ENCODE results near the gene SPATA18. TPM values are rescaled to one million over a fixed set of nuclear protein-coding genes. Genes with fewer than 3 reads are reported as not detected.
A peak's percentile ranks its signal among the peaks of the same experiment; 100 is the strongest.
"Not testable (repeated sequence)": the region's sequence is repeated elsewhere in the genome, so short reads cannot be mapped to it uniquely, and the experiment has no call there.

Gene SPATA18
- total RNA-seq, 1 donor from 2014 or later = 5.4 TPM

DNA sequence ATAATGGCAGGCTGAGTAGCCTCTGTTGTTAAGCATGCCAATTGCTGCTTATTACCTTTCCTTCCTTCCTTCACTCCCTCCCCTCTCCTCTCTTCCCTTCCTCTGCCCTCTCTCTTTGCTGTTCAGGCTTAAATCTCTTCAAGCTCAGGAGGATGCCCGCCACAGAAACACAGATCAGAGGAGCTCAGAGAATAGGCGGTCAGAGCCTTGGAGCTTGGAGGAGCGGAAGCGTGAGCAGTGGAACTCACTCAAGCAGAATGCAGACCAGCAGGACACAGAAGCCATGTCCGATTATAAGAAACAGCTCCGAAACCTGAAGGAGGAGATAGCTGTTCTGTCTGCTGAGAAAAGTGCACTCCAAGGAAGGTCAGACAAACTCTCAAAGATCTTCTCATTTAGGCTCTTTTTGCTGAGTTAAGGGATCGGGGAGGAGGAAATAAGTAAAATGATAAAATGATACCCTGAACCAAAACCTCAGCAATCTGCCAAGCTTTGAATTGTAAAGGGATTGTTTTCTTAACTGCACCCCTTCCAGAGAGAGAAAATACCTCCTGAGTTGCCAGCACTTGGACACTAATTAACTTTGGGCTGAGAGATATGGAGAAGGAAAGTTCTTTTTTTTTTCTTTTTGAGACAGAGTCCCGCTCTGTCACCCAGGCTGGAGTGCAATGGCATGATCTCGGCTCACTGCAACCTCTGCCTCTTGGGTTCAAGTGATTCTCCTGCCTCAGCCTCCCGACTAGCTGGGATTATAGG, 20.9 kb downstream of the SPATA18 start:
- Mint-ChIP-seq H3K9me3 (peaks cover 3% of the 10 kb centered on the region), H3K36me3 (ENCODE audit: low read depth) (no peaks in the 10 kb centered on the region), H3K27me3 (ENCODE audit: low read depth) (peaks cover 33% of the 10 kb centered on the region), H3K27ac (ENCODE audit: unreplicated experiment) (no peak overlapping the region), H3K4me3 (no peak overlapping the region), H3K4me1 (no peaks in the 10 kb centered on the region)
- TF ChIP-seq, protein P1, sequence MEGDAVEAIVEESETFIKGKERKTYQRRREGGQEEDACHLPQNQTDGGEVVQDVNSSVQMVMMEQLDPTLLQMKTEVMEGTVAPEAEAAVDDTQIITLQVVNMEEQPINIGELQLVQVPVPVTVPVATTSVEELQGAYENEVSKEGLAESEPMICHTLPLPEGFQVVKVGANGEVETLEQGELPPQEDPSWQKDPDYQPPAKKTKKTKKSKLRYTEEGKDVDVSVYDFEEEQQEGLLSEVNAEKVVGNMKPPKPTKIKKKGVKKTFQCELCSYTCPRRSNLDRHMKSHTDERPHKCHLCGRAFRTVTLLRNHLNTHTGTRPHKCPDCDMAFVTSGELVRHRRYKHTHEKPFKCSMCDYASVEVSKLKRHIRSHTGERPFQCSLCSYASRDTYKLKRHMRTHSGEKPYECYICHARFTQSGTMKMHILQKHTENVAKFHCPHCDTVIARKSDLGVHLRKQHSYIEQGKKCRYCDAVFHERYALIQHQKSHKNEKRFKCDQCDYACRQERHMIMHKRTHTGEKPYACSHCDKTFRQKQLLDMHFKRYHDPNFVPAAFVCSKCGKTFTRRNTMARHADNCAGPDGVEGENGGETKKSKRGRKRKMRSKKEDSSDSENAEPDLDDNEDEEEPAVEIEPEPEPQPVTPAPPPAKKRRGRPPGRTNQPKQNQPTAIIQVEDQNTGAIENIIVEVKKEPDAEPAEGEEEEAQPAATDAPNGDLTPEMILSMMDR (conservative IDR thresholded peaks at IDR 0.05) = no peak
- DNase-seq (ENCODE audit: low read depth, low spot score) = no peak

DNA sequence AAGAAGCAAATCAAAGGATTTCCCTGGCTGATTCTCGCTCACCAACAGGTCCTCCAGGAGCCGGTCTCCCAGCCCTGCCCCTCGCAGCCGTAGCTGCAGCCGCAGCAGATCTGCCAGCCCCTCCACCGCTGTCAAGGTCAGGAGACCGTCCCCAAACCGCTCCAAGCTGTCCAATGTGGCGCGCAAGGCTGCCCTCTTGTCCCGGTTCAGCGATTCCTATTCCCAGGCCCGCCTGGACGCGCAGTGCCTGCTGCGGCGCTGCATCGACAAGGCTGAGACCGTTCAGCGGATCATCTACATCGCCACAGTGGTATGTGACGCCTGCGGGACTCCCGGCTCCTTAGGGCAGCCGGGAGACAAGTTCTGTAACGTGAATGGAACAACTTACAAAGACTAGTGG, 25.6 kb downstream of the SPATA18 start:
- H3K27ac Mint-ChIP-seq (ENCODE audit: unreplicated experiment) = no peak overlapping the region
- TF ChIP-seq, protein P1 (conservative IDR thresholded peaks at IDR 0.05) = no peak
- peak; percentile 41 for DNase-seq (ENCODE audit: low read depth, low spot score)
- H3K36me3 Mint-ChIP-seq (ENCODE audit: low read depth) = no peaks in the 10 kb centered on the region
- peak overlapping the region; percentile 66 for H3K4me3 Mint-ChIP-seq
- H3K27me3 Mint-ChIP-seq (ENCODE audit: low read depth) = peaks cover 39% of the 10 kb centered on the region
- peaks cover 12% of the 10 kb centered on the region for H3K4me1 Mint-ChIP-seq
- no peaks in the 10 kb centered on the region for H3K9me3 Mint-ChIP-seq

DNA sequence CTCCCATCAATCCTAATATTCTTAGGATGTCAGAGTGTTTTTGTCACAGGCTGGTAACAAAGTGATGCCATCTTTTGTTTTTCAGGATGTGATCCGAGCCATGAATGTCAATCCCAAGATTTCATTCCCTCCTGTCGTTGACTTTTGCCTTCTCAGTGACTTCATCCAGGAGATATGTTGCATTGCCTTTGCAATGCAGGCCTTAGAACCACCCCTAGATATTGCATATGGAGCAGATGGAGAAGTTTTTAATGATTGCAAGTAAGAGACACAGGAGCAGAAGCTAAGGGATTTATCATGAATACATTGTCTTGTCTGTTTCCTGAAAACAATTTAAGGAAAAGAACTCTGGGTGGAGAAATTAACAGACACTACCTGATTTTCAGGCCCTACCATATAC, 28.6 kb downstream of the SPATA18 start:
- H3K27me3 Mint-ChIP-seq (ENCODE audit: low read depth) = peaks cover 26% of the 10 kb centered on the region
- no peaks in the 10 kb centered on the region for H3K9me3 Mint-ChIP-seq
- no peaks in the 10 kb centered on the region for H3K36me3 Mint-ChIP-seq (ENCODE audit: low read depth)
- TF ChIP-seq, protein P1 (conservative IDR thresholded peaks at IDR 0.05) = no peak
- peaks cover 19% of the 10 kb centered on the region for H3K4me1 Mint-ChIP-seq
- no peak overlapping the region for H3K4me3 Mint-ChIP-seq
- no peak overlapping the region for H3K27ac Mint-ChIP-seq (ENCODE audit: unreplicated experiment)
- DNase-seq (ENCODE audit: low read depth, low spot score) = no peak

DNA sequence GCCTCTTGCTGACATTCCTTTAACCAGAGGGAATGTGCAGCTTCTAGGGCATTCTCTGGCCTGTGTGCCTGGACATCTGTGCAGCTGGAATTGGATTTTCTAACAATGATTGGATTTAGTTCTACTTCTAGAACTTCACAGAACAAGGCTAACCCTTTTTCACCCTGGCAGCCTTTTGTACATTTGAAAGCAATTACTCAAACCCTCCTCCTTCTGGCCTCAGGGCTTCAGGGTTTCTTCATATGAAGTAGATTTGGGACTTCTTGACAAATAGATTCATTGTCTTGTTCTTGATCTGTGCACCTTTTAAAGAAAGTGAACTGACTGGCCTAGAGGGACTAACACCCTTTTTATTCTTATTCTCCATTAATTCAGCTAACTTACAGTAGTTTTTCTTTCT, 30.1 kb downstream of the SPATA18 start:
- Mint-ChIP-seq H3K36me3 (ENCODE audit: low read depth) (no peaks in the 10 kb centered on the region), H3K4me1 (peaks cover 19% of the 10 kb centered on the region), H3K27me3 (ENCODE audit: low read depth) (peaks cover 16% of the 10 kb centered on the region), H3K4me3 (no peak overlapping the region), H3K27ac (ENCODE audit: unreplicated experiment) (no peak overlapping the region), H3K9me3 (no peaks in the 10 kb centered on the region)
- TF ChIP-seq, protein P1 (conservative IDR thresholded peaks at IDR 0.05) = no peak
- no peak for DNase-seq (ENCODE audit: low read depth, low spot score)

DNA sequence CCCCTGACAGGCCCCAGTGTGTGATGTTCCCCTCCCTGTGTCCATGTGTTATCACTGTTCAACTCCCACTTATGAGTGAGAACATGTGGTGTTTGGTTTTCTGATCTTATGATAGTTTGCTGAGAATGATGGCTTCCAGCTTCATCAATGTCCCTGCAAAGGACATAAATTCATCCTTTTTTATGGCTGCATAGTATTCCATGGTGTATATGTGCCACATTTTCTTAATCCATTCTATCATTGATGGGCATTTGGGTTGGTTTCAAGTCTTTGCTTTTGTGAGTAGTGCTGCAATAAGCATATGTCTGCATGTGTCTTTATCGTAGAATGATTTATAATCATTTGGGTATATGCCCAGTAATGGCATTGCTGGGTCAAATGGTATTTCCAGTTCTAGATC, 35.3 kb downstream of the SPATA18 start:
- H3K9me3 Mint-ChIP-seq; H3K27ac Mint-ChIP-seq (ENCODE audit: unreplicated experiment); DNase-seq (ENCODE audit: low read depth, low spot score); H3K4me3 Mint-ChIP-seq; H3K36me3 Mint-ChIP-seq (ENCODE audit: low read depth); H3K27me3 Mint-ChIP-seq (ENCODE audit: low read depth): not testable (repeated sequence)
- peaks cover 10% of the 10 kb centered on the region for H3K4me1 Mint-ChIP-seq

DNA sequence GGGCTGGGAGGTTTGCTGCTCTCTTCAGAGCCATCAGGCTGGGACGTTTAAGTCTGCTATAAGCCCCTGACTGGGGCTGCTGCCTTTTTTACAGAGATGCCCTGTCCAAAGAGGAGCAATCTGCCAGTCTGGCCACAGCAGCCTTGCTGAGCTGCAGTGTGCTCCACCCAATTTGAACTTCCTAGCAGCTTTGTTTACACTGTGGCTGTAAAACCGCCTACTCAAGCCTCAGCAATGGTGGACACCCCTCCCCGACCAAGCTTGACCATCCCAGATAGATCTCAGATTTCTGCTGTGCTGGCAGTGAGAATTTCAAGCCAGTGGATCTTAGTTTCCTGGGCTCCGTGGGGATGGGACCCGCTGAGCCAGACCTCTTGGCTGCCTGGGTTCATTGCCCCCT, 40.7 kb downstream of the SPATA18 start:
- TF ChIP-seq, protein P1 (conservative IDR thresholded peaks at IDR 0.05) = no peak
- H3K27ac Mint-ChIP-seq (ENCODE audit: unreplicated experiment) = no peak overlapping the region
- peaks cover 5% of the 10 kb centered on the region for H3K36me3 Mint-ChIP-seq (ENCODE audit: low read depth)
- no peak for DNase-seq (ENCODE audit: low read depth, low spot score)
- H3K4me1 Mint-ChIP-seq = peaks cover 4% of the 10 kb centered on the region
- H3K9me3 Mint-ChIP-seq = peaks cover 7% of the 10 kb centered on the region
- no peaks in the 10 kb centered on the region for H3K27me3 Mint-ChIP-seq (ENCODE audit: low read depth)
- no peak overlapping the region for H3K4me3 Mint-ChIP-seq
